Liver (tissue), 9 donors: ENCODE measurements around the gene SRRM3. TPM values are rescaled to one million over a fixed set of nuclear protein-coding genes. Genes with fewer than 3 reads are reported as not detected.
"Not testable (repeated sequence)": the region's sequence is repeated elsewhere in the genome, so short reads cannot be mapped to it uniquely, and the experiment has no call there.

Source experiments
- DNase-seq: peaks from one replicate; pipeline ENCODE4 v3.0.0-alpha.2; 2017; ENCODE audit warnings: low spot score
- H3K27ac ChIP-seq, 2 donors: one replicate each; pipeline ENCODE4 v1.7.0; 2013; ENCODE audit warnings: inconsistent platforms in 2 of 2, low read length in 2 of 2, control low read depth in 1 of 2, low read depth in 1 of 2, mild to moderate bottlenecking in 1 of 2
- H3K27me3 ChIP-seq, 4 donors: one replicate each; pipeline versions ENCODE4 v1.6.1 to v1.7.0; 2013; ENCODE audit warnings: low read length in 3 of 4, inconsistent platforms in 1 of 4, mild to moderate bottlenecking in 1 of 4, moderate library complexity in 1 of 4; ENCODE audit not compliant: control insufficient read depth in 4 of 4, insufficient read depth in 4 of 4
- H3K36me3 ChIP-seq, 4 donors: one replicate each; pipeline versions ENCODE4 v1.6.1 to v1.7.0; 2013; ENCODE audit warnings: low read length in 3 of 4, mild to moderate bottlenecking in 3 of 4, low read depth in 1 of 4, moderate library complexity in 1 of 4; ENCODE audit not compliant: control insufficient read depth in 4 of 4, insufficient read depth in 3 of 4
- H3K4me1 ChIP-seq, 4 donors: one replicate each; pipeline versions ENCODE4 v1.6.1 to v1.7.0; 2013; ENCODE audit warnings: low read length in 3 of 4, mild to moderate bottlenecking in 3 of 4, moderate library complexity in 1 of 4; ENCODE audit not compliant: control insufficient read depth in 4 of 4, insufficient read depth in 4 of 4
- H3K4me3 ChIP-seq, 3 donors: one replicate each; pipeline versions ENCODE4 v1.6.1 to v1.7.0; 2013; ENCODE audit warnings: low read length in 3 of 3, control low read depth in 1 of 3, low read depth in 1 of 3, mild to moderate bottlenecking in 1 of 3
- H3K9ac ChIP-seq, 2 donors: one replicate each; pipeline ENCODE4 v1.7.0; 2013; ENCODE audit warnings: low read length in 2 of 2, mild to moderate bottlenecking in 2 of 2, moderate library complexity in 2 of 2, control low read depth in 1 of 2, low read depth in 1 of 2
- H3K9me3 ChIP-seq, 4 donors: one replicate each; pipeline versions ENCODE4 v1.6.1 to v1.7.0; 2013; ENCODE audit warnings: low read length in 3 of 4; ENCODE audit not compliant: control insufficient read depth in 4 of 4
- ATF3 ChIP-seq: IDR thresholded peaks from 2 replicates; pipeline ENCODE4 v1.6.1; 2016; ENCODE audit warnings: antibody characterized with exemption
- CTCF ChIP-seq: fragments of 150-350 bp; IDR thresholded peaks from 2 replicates; pipeline ENCODE4 v1.5.1; 2017; ENCODE audit warnings: improper control_type of control experiment, low read depth, low read length; ENCODE audit not compliant: missing input control
- EGR1 ChIP-seq, 2 donors: IDR thresholded peaks; 2 replicates each; pipeline ENCODE4 v1.6.1; 2016 to 2018; ENCODE audit warnings: antibody characterized with exemption in 2 of 2, low read depth in 2 of 2
- FOXA1 ChIP-seq: IDR thresholded peaks from 2 replicates; pipeline ENCODE4 v1.6.1; 2016; ENCODE audit warnings: antibody characterized with exemption
- FOXA2 ChIP-seq: IDR thresholded peaks from 2 replicates; pipeline ENCODE4 v1.6.1; 2016; ENCODE audit warnings: antibody characterized with exemption
- GABPA ChIP-seq, 2 donors: IDR thresholded peaks in 1 of 2; conservative IDR thresholded peaks in 1 of 2; 2 replicates each; pipeline ENCODE4 v1.6.1; 2016; ENCODE audit warnings: antibody characterized with exemption in 2 of 2, mild to moderate bottlenecking in 1 of 2, moderate library complexity in 1 of 2
- HNF4G ChIP-seq: IDR thresholded peaks from 2 replicates; pipeline ENCODE4 v1.6.1; 2016; ENCODE audit warnings: antibody characterized with exemption
- JUND ChIP-seq, 2 donors: IDR thresholded peaks; 2 replicates each; pipeline ENCODE4 v1.6.1; 2016; ENCODE audit warnings: antibody characterized with exemption in 2 of 2
- NR2F2 ChIP-seq: IDR thresholded peaks from 2 replicates; pipeline ENCODE4 v1.6.1; 2016; ENCODE audit warnings: antibody characterized with exemption
- RAD21 ChIP-seq, 2 donors: IDR thresholded peaks; 2 replicates each; pipeline ENCODE4 v1.6.1; 2016; ENCODE audit warnings: antibody characterized with exemption in 2 of 2, mild to moderate bottlenecking in 2 of 2
- REST ChIP-seq: IDR thresholded peaks from 2 replicates; pipeline ENCODE4 v1.6.1; 2016; ENCODE audit warnings: antibody characterized with exemption, mild to moderate bottlenecking
- RXRA ChIP-seq, 2 donors: IDR thresholded peaks; 2 replicates each; pipeline ENCODE4 v1.6.1; 2017 to 2018; ENCODE audit warnings: antibody characterized with exemption in 2 of 2, mild to moderate bottlenecking in 1 of 2
- SP1 ChIP-seq: IDR thresholded peaks from 2 replicates; pipeline ENCODE4 v1.6.1; 2018; ENCODE audit warnings: antibody characterized with exemption, mild to moderate bottlenecking
- TAF1 ChIP-seq: conservative IDR thresholded peaks from 2 replicates; pipeline ENCODE4 v1.6.1; 2016; ENCODE audit warnings: antibody characterized with exemption, mild to moderate bottlenecking
- YY1 ChIP-seq: IDR thresholded peaks from 2 replicates; pipeline ENCODE4 v1.6.1; 2016; ENCODE audit warnings: antibody characterized with exemption, mild to moderate bottlenecking
- ZBTB33 ChIP-seq: IDR thresholded peaks from 2 replicates; pipeline ENCODE4 v1.6.1; 2016; ENCODE audit warnings: antibody characterized with exemption
- WGBS: extraction: QIAGEN DNeasy Blood & Tissue Kit; methylation state at CpG from one replicate; pipeline ENCODE4 v1.1.7; 2013; 5-methylcytosine and 5-hydroxymethylcytosine counted together
- polyA plus RNA-seq, 2 donors: library from polyadenylated mRNA; stranded (reverse) in 1 of 2; unstranded in 1 of 2; fragments of 200-250 nt in 1 of 2; fragments of >200 nt in 1 of 2; fragmentation: Nextera tagmentation in 1 of 2; extraction: Ambion mirVana in 1 of 2; gene quantifications; one replicate each; pipeline versions ENCODE4 v1.2.1 to v1.2.3, GENCODE V29; 2013 to 2015
- total RNA-seq, 2 donors: library from RNA; depleted of rRNA; stranded (reverse); fragments of >200 nt; gene quantifications; one replicate each; pipeline ENCODE4 v1.2.3, GENCODE V29; 2014
- donor health status: healthy.
- donor health status: healthy.
- donor health status: healthy.
- donor health status: healthy.
- donor health status: healthy.

SRRM3 gene
- total and polyA plus RNA-seq, 4 donors: 0.08 to 0.16 TPM; not detected in 2

GRCh38 chr7:76286842-76287403 lies 85.2 kb downstream of the SRRM3 start:
- Histone ChIP-seq H3K4me1 (peaks cover 0 to 16% (median 4%) of the 10 kb centered on the region in 4 donors), H3K9me3 (no peaks in the 10 kb centered on the region), H3K27ac (no peak overlapping the region), H3K9ac (no peak overlapping the region), H3K27me3 (peaks cover 0 to 6% (median 1%) of the 10 kb centered on the region in 4 donors), H3K36me3 (no peaks in the 10 kb centered on the region), H3K4me3 (no peak overlapping the region)
- DNase-seq: no peak
- TF ChIP-seq RXRA (IDR thresholded peaks at IDR 0.05) (no peak), RAD21 (IDR thresholded peaks at IDR 0.05) (no peak), ZBTB33 (no peak), FOXA2 (no peak)
- WGBS: 90% methylated on average over 16 of the region's 16 CpGs

- H3K27ac ChIP-seq, H3K36me3 ChIP-seq, H3K4me3 ChIP-seq, H3K9ac ChIP-seq, DNase-seq, H3K27me3 ChIP-seq, H3K9me3 ChIP-seq: not testable (repeated sequence)
- H3K4me1 ChIP-seq: peaks cover 0 to 16% (median 11%) of the 10 kb centered on the region in 4 donors
- WGBS: 84% methylated on average over 6 of the region's 6 CpGs
Observed at GRCh38 chr7:76290847-76291350, 89.2 kb downstream of the SRRM3 start.

GRCh38 chr7:76291351-76292212 lies 89.9 kb downstream of the SRRM3 start:
- WGBS: 19% methylated on average over 30 of the region's 30 CpGs

More at GRCh38 chr7:76291351-76292212, 89.9 kb downstream of the SRRM3 start:
- Histone ChIP-seq H3K4me3 (peak overlapping the region in 1 of 3 donors; percentile 37), H3K4me1 (peaks cover 0 to 16% (median 11%) of the 10 kb centered on the region in 4 donors), H3K9me3 (no peaks in the 10 kb centered on the region), H3K36me3 (no peaks in the 10 kb centered on the region), H3K27me3 (no peaks in the 10 kb centered on the region), H3K9ac (peak overlapping the region in 1 of 2 donors; percentile 54), H3K27ac (peak overlapping the region; percentile 75 to 77)
- TF ChIP-seq ATF3: peak; percentile 21
- TF ChIP-seq GABPA (IDR thresholded peaks at IDR 0.05 in 1 of 2, conservative IDR thresholded peaks at IDR 0.05 in 1 of 2): peak in 1 of 2 donors; percentile 9
- no peak for TF ChIP-seq FOXA2
- no peak for TF ChIP-seq FOXA1
- peak; percentile 54 for TF ChIP-seq REST
- TF ChIP-seq RXRA (IDR thresholded peaks at IDR 0.05): peak; percentile 50 to 54
- TF ChIP-seq HNF4G: no peak
- TF ChIP-seq YY1: peak; percentile 86
- TF ChIP-seq EGR1 (IDR thresholded peaks at IDR 0.05; ENCODE audit: low read depth in 2 of 2): peak in 1 of 2 donors; percentile 31
- TF ChIP-seq NR2F2: no peak
- TF ChIP-seq CTCF: peak; percentile 99
- peak; percentile 31 for TF ChIP-seq SP1
- TF ChIP-seq TAF1: no peak
- TF ChIP-seq ZBTB33: no peak
- peak; percentile 90 to 92 for TF ChIP-seq JUND (IDR thresholded peaks at IDR 0.05)
- TF ChIP-seq RAD21 (IDR thresholded peaks at IDR 0.05): peak; percentile 98 to 99
- DNase-seq: peak; percentile 91
